GM12878 (cell line): ENCODE data around the gene KRT86. TPM values are rescaled to one million over a fixed set of nuclear protein-coding genes. Genes with fewer than 3 reads are reported as not detected.

Source experiments
- ATAC-seq: fragments of 200-7000 bp; cut with Tn5 transposase; 3 replicates; pipeline ENCODE4 v1.9.1; 2020; ENCODE audit warnings: mild to moderate bottlenecking, moderate library complexity
- BruUV-seq: library from RNA; stranded (reverse); fragments of 400-500 nt; replicated peaks from 2 replicates; lab custom pipeline; 2021; lab: Mats Ljungman, UMichigan
- CTCF ChIA-PET: fragments of 300-600 bp; sonication (Branson Sonifier 250); formaldehyde crosslinking; extraction: SDS; loops from one replicate; lab custom pipeline; 2021; ENCODE audit warnings: inconsistent platforms; lab: Yijun Ruan, JAX
- POLR2A ChIA-PET: fragments of 350-600 bp; formaldehyde crosslinking; extraction: SDS; loops from one replicate; lab custom pipeline; 2021; ENCODE audit warnings: inconsistent platforms; lab: Charles Lee
- RAD21 ChIA-PET: fragments of 300-600 bp; sonication (Branson Sonifier 250); formaldehyde crosslinking; loops from one replicate; lab custom pipeline; 2023; ENCODE audit warnings: antibody characterized with exemption; ENCODE audit not compliant: unreplicated experiment; lab: Charles Lee
- SMC1A ChIA-PET: fragments of 300-600 bp; sonication (Branson Sonifier 250); formaldehyde crosslinking; loops from one replicate; lab custom pipeline; 2023; ENCODE audit not compliant: unreplicated experiment, uncharacterized antibody; lab: Charles Lee
- DNase-seq: peaks from one replicate; pipeline ENCODE4 v3.0.0-alpha.2; 2011; ENCODE audit warnings: low read depth, low spot score
- FAIRE-seq: peaks from 3 replicates; lab custom pipeline; 2011; peaks lifted over from hg19 to GRCh38; lab: Jason Lieb, UNC
- H2AFZ ChIP-seq: 2 replicates; pipeline ENCODE4 v1.6.0; 2011; ENCODE audit warnings: low read depth, low read length, control low read depth; ENCODE audit not compliant: control insufficient read depth
- H3K27ac ChIP-seq: 2 replicates; pipeline ENCODE4 v1.5.1; 2011; ENCODE audit warnings: control low read depth; ENCODE audit not compliant: control insufficient read depth, insufficient read depth
- H3K27me3 ChIP-seq, 2 experiments: replicated peaks in 1 of 2; 2 replicates each; pipeline versions ENCODE4 v1.6.0 to v1.6.1; 2011; ENCODE audit warnings: low read length in 1 of 2; ENCODE audit not compliant: control insufficient read depth in 2 of 2, insufficient read depth in 2 of 2
- H3K36me3 ChIP-seq, 2 experiments: 2 replicates each; pipeline ENCODE4 v1.5.1; 2011; ENCODE audit warnings: low read length in 1 of 2; ENCODE audit not compliant: control insufficient read depth in 2 of 2, insufficient read depth in 2 of 2
- H3K4me1 ChIP-seq: 2 replicates; pipeline ENCODE4 v1.6.1; 2011; ENCODE audit warnings: mild to moderate bottlenecking, low read length, moderate library complexity, mixed read lengths; ENCODE audit not compliant: control insufficient read depth, insufficient read depth
- H3K4me2 ChIP-seq: 2 replicates; pipeline ENCODE4 v1.6.0; 2011; ENCODE audit warnings: control low read depth; ENCODE audit not compliant: control insufficient read depth, insufficient read depth
- H3K4me3 ChIP-seq: fragments of 200-600 bp; sonication (generic); 2 replicates; pipeline ENCODE4 v1.5.1; 2016
- H3K79me2 ChIP-seq: 2 replicates; pipeline ENCODE4 v1.6.0; 2011; ENCODE audit warnings: low read length; ENCODE audit not compliant: control insufficient read depth, insufficient read depth
- H3K9ac ChIP-seq: 2 replicates; pipeline ENCODE4 v1.8.0; 2011; ENCODE audit warnings: low read length, control low read depth, mixed read lengths; ENCODE audit not compliant: control insufficient read depth, insufficient read depth
- H3K9me3 ChIP-seq: replicated peaks from 3 replicates; pipeline ENCODE4 v1.5.1; 2011; ENCODE audit warnings: mild to moderate bottlenecking, low read length; ENCODE audit not compliant: control insufficient read depth, insufficient read depth
- H4K20me1 ChIP-seq: 2 replicates; pipeline ENCODE4 v1.6.0; 2011; ENCODE audit not compliant: control insufficient read depth, insufficient read depth
- ATF7 ChIP-seq: fragments of 450-650 bp; IDR thresholded peaks from 2 replicates; pipeline ENCODE4 v1.6.1; 2016; ENCODE audit warnings: low read depth, mild to moderate bottlenecking
- EGR1 ChIP-seq, 2 experiments: IDR thresholded peaks; 1 replicate in 1 of 2; 2 replicates in 1 of 2; pipeline ENCODE4 v1.6.1; 2011 to 2012; ENCODE audit warnings: low read depth in 2 of 2, low read length in 2 of 2, borderline replicate concordance in 1 of 2, mild to moderate bottlenecking in 1 of 2, moderate library complexity in 1 of 2
- IRF4 ChIP-seq: IDR thresholded peaks from 2 replicates; pipeline ENCODE4 v1.6.1; 2011; ENCODE audit warnings: low read depth, low read length
- JUNB ChIP-seq: IDR thresholded peaks from 2 replicates; pipeline ENCODE4 v1.6.1; 2016; ENCODE audit warnings: antibody characterized with exemption, mild to moderate bottlenecking
- LARP7 ChIP-seq: fragments of 450-650 bp; IDR thresholded peaks from 2 replicates; pipeline ENCODE4 v1.6.1; 2017; ENCODE audit warnings: mild to moderate bottlenecking
- NBN ChIP-seq: fragments of 450-650 bp; IDR thresholded peaks from 2 replicates; pipeline ENCODE4 v1.6.1; 2016
- NKRF ChIP-seq: fragments of 450-650 bp; conservative IDR thresholded peaks from 2 replicates; pipeline ENCODE4 v1.6.1; 2017; ENCODE audit warnings: mild to moderate bottlenecking, moderate library complexity
- PML ChIP-seq: IDR thresholded peaks from 2 replicates; pipeline ENCODE4 v1.6.1; 2012; ENCODE audit warnings: low read length, inconsistent platforms
- POU2F2 ChIP-seq: IDR thresholded peaks from 3 replicates; pipeline ENCODE4 v1.6.1; 2011; ENCODE audit warnings: low read depth, mild to moderate bottlenecking, low read length, borderline replicate concordance
- SMAD5 ChIP-seq: IDR thresholded peaks from 2 replicates; pipeline ENCODE4 v1.6.1; 2016; ENCODE audit warnings: antibody characterized with exemption, low read depth
- TCF3 ChIP-seq: IDR thresholded peaks from 2 replicates; pipeline ENCODE4 v1.6.1; 2012; ENCODE audit warnings: low read depth, mild to moderate bottlenecking, low read length, borderline replicate concordance; ENCODE audit not compliant: insufficient read depth
- ZNF207 ChIP-seq: fragments of 450-650 bp; IDR thresholded peaks from 2 replicates; pipeline ENCODE4 v1.6.1; 2014; ENCODE audit warnings: antibody characterized with exemption, mild to moderate bottlenecking, borderline replicate concordance
- WGBS: methylation state at CpG from one replicate; pipeline ENCODE4 v1.1.6; 2016; ENCODE audit warnings: low lambda C conversion rate; ENCODE audit not compliant: insufficient replicate concordance, insufficient coverage; ENCODE audit errors: missing lambda C conversion rate; 5-methylcytosine and 5-hydroxymethylcytosine counted together
- in situ Hi-C: fragments of 300-500 bp; cut with MboI; formaldehyde crosslinking; loops from 9 replicates; pipeline ENCODE4 v1.14.3; 2018; ENCODE audit warnings: mixed read lengths
- intact Hi-C: fragments of 100-400 bp; cut with micrococcal nuclease; formaldehyde crosslinking; loops from one replicate; pipeline ENCODE4 v1.14.2; 2022; ENCODE audit not compliant: unreplicated experiment
- polyA plus RNA-seq, 11 experiments: library from polyadenylated mRNA; depleted of rRNA in 4 of 11; unstranded in 6 of 11; stranded (reverse) in 5 of 11; fragments of >200 nt; fragmentation: Nextera tagmentation in 4 of 11; fragmentation: Illumina TruSeq in 1 of 11; extraction: Ambion mirVana in 4 of 11; extraction: Trizol in 1 of 11; gene quantifications; 1 replicate in 1 of 11; 2 replicates in 10 of 11; pipeline versions ENCODE4 v1.2.1 to v1.2.3, GENCODE V29; 2011 to 2016; ENCODE audit warnings: inconsistent platforms in 2 of 11, missing spikeins in 2 of 11, low read depth in 1 of 11
- total RNA-seq, 4 experiments: library from RNA; depleted of rRNA in 3 of 4; stranded (reverse); fragments of >200 nt in 3 of 4; fragmentation: Illumina TruSeq in 1 of 4; extraction: Trizol in 1 of 4; gene quantifications; 2 replicates each; pipeline versions ENCODE4 v1.2.1 to v1.2.3, GENCODE V29; 2013 to 2021
- TF ChIP-seq, protein P1 (sequence below): fragments of 450-650 bp; IDR thresholded peaks from 2 replicates; pipeline ENCODE4 v1.6.1; 2018; ENCODE audit warnings: mild to moderate bottlenecking, low read depth, moderate library complexity; ENCODE audit not compliant: partially characterized antibody
- TF ChIP-seq, protein P2 (sequence below): IDR thresholded peaks from 2 replicates; pipeline ENCODE4 v1.6.1; 2011; ENCODE audit warnings: low read depth, mild to moderate bottlenecking, low read length, moderate library complexity, borderline replicate concordance; ENCODE audit errors: extremely low read depth
- TF ChIP-seq, protein P3 (sequence below): IDR thresholded peaks from 2 replicates; pipeline ENCODE4 v1.6.1; 2011; ENCODE audit warnings: borderline replicate concordance, low read depth, mild to moderate bottlenecking, moderate library complexity, low read length; ENCODE audit not compliant: insufficient read depth, poor library complexity, severe bottlenecking
- TF ChIP-seq, protein P4 (sequence below): fragments of 450-650 bp; IDR thresholded peaks from 2 replicates; pipeline ENCODE4 v1.6.1; 2016; ENCODE audit warnings: mild to moderate bottlenecking

KRT86 gene
- total and polyA plus RNA-seq, 10 of the 15 experiments (the other 5 are each of a cell fraction or from before 2014, with no cell fraction given): 0.11 to 0.54 (median 0.18) TPM; not detected in 4

- TF ChIP-seq NBN: no peak
- TF ChIP-seq, all 136 proteins: peak for 0
Measured at GRCh38 chr12:52331039-52331438, 56.6 kb downstream of the KRT86 start (continued).

DNA sequence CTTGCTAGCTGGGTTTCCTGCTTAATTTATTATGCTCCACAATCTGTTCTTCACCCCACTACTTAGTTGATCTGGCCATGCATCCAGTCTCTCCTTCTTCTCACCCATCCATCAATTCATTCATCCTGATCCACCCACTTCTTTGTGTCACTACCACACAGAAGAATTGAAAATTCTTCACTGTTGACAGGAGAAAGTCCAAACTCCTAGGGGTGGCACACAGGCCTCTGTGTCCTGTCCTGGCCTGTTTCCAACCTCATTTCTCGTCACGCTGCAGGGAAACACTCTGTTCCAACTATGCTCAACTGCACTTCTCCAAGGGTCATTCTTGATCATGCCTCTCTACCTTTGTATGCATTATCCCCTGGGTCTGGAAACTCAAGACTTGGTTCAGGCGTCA is 57.4 kb downstream of the KRT86 start:
- ChIA-PET SMC1A (no interaction called here), POLR2A (no interaction called here), RAD21 (no interaction called here), CTCF (interaction anchor here (1.0 to 1.2 kb wide), 3 partner anchors 175 to 553 kb away, joined by 3 to 4 read pairs (median 3); no protein-coding TSS in a partner anchor)
- Histone ChIP-seq H3K4me1 (peaks cover 7% of the 10 kb centered on the region), H2AFZ (no peak overlapping the region), H3K9ac (no peak overlapping the region), H3K27ac (no peak overlapping the region), H4K20me1 (no peaks in the 10 kb centered on the region), H3K4me2 (no peak overlapping the region), H3K79me2 (no peaks in the 10 kb centered on the region), H3K27me3 (peaks cover 0 to 2% of the 10 kb centered on the region in 2 experiments; a peak in 2 of 4 replicates), H3K36me3 (no peaks in the 10 kb centered on the region), H3K9me3 (no peaks in the 10 kb centered on the region; the same call in 2 of the 3 replicates), H3K4me3 (no peak overlapping the region)
- ATAC-seq (no peak), DNase-seq (no peak), FAIRE-seq (no peak)
- intact Hi-C loops (no loop called here), in situ Hi-C loops (no loop called here)
- 8% methylated on average over 3 of the region's 3 CpGs for WGBS
- BruUV-seq: no TSS peak
- no peak for TF ChIP-seq SMAD5
- no peak for TF ChIP-seq JUNB
- TF ChIP-seq, protein P1, sequence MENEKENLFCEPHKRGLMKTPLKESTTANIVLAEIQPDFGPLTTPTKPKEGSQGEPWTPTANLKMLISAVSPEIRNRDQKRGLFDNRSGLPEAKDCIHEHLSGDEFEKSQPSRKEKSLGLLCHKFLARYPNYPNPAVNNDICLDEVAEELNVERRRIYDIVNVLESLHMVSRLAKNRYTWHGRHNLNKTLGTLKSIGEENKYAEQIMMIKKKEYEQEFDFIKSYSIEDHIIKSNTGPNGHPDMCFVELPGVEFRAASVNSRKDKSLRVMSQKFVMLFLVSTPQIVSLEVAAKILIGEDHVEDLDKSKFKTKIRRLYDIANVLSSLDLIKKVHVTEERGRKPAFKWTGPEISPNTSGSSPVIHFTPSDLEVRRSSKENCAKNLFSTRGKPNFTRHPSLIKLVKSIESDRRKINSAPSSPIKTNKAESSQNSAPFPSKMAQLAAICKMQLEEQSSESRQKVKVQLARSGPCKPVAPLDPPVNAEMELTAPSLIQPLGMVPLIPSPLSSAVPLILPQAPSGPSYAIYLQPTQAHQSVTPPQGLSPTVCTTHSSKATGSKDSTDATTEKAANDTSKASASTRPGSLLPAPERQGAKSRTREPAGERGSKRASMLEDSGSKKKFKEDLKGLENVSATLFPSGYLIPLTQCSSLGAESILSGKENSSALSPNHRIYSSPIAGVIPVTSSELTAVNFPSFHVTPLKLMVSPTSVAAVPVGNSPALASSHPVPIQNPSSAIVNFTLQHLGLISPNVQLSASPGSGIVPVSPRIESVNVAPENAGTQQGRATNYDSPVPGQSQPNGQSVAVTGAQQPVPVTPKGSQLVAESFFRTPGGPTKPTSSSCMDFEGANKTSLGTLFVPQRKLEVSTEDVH: no peak
- TF ChIP-seq, protein P2, sequence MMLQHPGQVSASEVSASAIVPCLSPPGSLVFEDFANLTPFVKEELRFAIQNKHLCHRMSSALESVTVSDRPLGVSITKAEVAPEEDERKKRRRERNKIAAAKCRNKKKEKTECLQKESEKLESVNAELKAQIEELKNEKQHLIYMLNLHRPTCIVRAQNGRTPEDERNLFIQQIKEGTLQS: no peak
- no peak for TF ChIP-seq NKRF
- TF ChIP-seq EGR1 (IDR thresholded peaks at IDR 0.05; ENCODE audit: borderline replicate concordance in 1 of 2, low read depth in 2 of 2, low read length in 2 of 2): no peak
- no peak for TF ChIP-seq IRF4
- no peak for TF ChIP-seq LARP7
- TF ChIP-seq PML: no peak
- TF ChIP-seq TCF3: no peak
- TF ChIP-seq, protein P3, sequence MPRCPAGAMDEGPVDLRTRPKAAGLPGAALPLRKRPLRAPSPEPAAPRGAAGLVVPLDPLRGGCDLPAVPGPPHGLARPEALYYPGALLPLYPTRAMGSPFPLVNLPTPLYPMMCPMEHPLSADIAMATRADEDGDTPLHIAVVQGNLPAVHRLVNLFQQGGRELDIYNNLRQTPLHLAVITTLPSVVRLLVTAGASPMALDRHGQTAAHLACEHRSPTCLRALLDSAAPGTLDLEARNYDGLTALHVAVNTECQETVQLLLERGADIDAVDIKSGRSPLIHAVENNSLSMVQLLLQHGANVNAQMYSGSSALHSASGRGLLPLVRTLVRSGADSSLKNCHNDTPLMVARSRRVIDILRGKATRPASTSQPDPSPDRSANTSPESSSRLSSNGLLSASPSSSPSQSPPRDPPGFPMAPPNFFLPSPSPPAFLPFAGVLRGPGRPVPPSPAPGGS: no peak
- no peak for TF ChIP-seq POU2F2
- TF ChIP-seq, protein P4, sequence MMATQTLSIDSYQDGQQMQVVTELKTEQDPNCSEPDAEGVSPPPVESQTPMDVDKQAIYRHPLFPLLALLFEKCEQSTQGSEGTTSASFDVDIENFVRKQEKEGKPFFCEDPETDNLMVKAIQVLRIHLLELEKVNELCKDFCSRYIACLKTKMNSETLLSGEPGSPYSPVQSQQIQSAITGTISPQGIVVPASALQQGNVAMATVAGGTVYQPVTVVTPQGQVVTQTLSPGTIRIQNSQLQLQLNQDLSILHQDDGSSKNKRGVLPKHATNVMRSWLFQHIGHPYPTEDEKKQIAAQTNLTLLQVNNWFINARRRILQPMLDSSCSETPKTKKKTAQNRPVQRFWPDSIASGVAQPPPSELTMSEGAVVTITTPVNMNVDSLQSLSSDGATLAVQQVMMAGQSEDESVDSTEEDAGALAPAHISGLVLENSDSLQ: no peak
- no peak for TF ChIP-seq ZNF207
- no peak for TF ChIP-seq ATF7
